ENCODE data around the gene SYF2.

The SYF2 gene

DNA sequence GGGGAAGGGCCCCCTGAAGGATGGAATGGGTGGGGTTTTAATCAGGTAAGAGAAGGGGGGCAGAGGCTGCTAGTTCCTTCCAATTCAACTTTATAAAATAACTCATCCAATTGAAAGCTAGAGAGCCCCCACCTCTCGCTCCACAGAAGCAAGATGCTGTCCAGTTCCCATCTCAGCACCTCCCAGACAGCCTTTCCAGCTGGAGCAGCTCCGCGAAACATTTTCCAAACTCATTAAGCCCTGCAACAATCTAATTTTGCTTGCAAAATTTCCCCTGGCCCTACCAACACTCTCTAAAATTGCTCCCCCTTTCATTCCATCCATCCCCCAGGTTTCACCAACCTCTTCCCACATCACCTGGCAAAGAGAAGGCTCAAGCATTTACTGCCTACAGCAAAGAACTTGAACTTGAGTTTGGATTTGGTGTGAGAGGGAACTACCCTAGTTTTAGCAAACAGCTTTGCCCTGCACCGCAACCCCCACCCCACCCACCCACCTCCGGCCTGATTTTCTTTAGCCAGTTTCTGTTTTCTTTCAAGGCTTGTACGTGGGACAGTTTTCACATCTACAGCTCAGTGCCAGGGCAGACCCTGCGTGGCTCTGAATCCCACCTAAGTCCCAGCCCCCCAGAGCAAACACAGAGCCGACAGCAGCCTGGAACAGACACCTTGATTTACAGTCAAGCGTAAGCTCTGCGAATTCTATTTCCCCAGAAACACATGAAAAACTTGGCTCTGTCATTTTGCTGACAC, 46.7 kb downstream of the SYF2 start:
- in situ Hi-C loops (cut with MboI; ENCODE audit: low sequenced_read_pairs), result no loop called here

GRCh38 chr1:25184001-25184762, 48.1 kb downstream of the SYF2 start:
- in situ Hi-C loops (cut with MboI; ENCODE audit: low sequenced_read_pairs), result no loop called here

- in situ Hi-C loops (cut with MboI; ENCODE audit: low sequenced_read_pairs), result no loop called here
These were observed 48.9 kb downstream of the SYF2 start for GRCh38 chr1:25183126-25183980.

GRCh38 chr1:25182629-25183028, 49.7 kb downstream of the SYF2 start:
- in situ Hi-C loops (cut with MboI; ENCODE audit: low sequenced_read_pairs), result no loop called here

DNA sequence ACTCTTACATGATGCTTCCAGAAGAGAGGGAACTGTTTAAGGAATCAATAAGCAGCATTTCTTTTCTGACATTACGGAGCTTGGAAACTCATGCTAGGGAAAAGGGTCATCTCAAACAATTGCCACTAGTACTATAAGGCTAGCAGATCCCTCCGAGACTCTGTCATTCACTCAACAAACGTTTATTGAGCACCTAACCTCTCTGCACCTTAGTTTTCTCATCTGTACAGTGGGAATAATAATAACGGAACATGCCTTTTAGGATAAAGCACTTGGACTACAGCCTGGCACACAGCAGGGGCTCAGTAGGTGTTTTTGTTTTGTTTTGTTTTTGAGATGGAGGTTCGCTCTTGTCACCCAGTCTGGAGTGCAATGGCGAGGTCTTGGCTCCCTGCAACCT, 51.3 kb downstream of the SYF2 start:
- in situ Hi-C loops (cut with MboI; ENCODE audit: low sequenced_read_pairs), result no loop called here

- in situ Hi-C loops (cut with MboI; ENCODE audit: low sequenced_read_pairs), result no loop called here
These were observed 53.3 kb downstream of the SYF2 start for GRCh38 chr1:25178917-25179561.

GRCh38 chr1:25174730-25175612, 57.3 kb downstream of the SYF2 start:
- in situ Hi-C loops (cut with MboI; ENCODE audit: low sequenced_read_pairs), result no loop called here

- in situ Hi-C loops (cut with MboI; ENCODE audit: low sequenced_read_pairs), result no loop called here
These were observed 58.0 kb downstream of the SYF2 start for GRCh38 chr1:25174363-25174729.

DNA sequence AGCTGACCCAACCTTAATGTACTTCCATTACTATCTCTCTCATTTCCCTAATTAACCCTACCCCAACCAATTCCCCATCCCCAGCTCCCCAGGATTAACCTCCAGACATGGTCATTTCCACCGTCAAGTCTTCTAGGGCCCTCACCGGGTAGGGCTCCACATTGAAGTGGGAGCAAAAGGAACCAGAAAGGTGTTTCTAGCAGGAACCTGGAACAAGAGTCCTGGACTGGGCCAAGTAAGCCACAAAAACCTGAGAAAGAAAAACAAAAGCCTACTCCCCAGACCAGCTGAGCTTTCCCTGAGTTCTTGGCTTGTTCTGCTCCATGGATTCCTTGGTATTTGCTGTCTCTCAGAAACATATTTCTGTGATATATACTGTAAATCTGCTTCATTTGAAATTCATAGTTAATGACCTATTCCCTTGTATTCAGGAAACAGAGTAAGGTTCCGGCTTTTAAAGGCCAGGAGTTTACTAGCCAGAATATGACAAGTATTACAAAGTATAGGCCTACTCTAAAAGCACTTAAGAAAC, 58.4 kb downstream of the SYF2 start:
- in situ Hi-C loops (cut with MboI; ENCODE audit: low sequenced_read_pairs), result no loop called here
